ENCODE measurements around the gene FAIM2. TPM values are rescaled to one million over a fixed set of nuclear protein-coding genes. Genes with fewer than 3 reads are reported as not detected.

The FAIM2 gene
- polyA plus RNA-seq, 1 donor from 2014 or later: 5.3 TPM

GRCh38 chr12:49942921-49943624, 39.4 kb upstream of the FAIM2 start:
- Histone ChIP-seq H4K20me1 (ENCODE audit: insufficient read depth) (no peaks in the 10 kb centered on the region), H3K9me3 (ENCODE audit: low read length) (no peaks in the 10 kb centered on the region), H3K4me2 (ENCODE audit: low read length) (no peak overlapping the region), H2AFZ (ENCODE audit: low read depth, low read length) (no peak overlapping the region), H3K27me3 (ENCODE audit: insufficient read depth, low read depth, low read length) (no peaks in the 10 kb centered on the region), H3K27ac (ENCODE audit: low read length) (no peak overlapping the region), H3F3A (ENCODE audit: insufficient read depth, low read length, poor library complexity, severe bottlenecking) (no peaks in the 10 kb centered on the region), H3K9ac (ENCODE audit: low read length) (no peak overlapping the region), H3K4me3 (ENCODE audit: low read length) (no peak overlapping the region), H3K9me2 (ENCODE audit: insufficient read depth, low read length) (no peaks in the 10 kb centered on the region), H3K36me3 (ENCODE audit: insufficient read depth, low read length) (no peaks in the 10 kb centered on the region), H3K79me2 (replicated peaks; ENCODE audit: insufficient read depth, low read length) (no peaks in the 10 kb centered on the region)
- TF ChIP-seq REST (IDR thresholded peaks at IDR 0.05; ENCODE audit: borderline replicate concordance) (no peak), CTCF (IDR thresholded peaks at IDR 0.05; ENCODE audit: poor library complexity, severe bottlenecking) (no peak), SMC3 (conservative IDR thresholded peaks at IDR 0.05; ENCODE audit: poor library complexity) (no peak), POLR2AphosphoS5 (IDR thresholded peaks at IDR 0.05) (no peak)

GRCh38 chr12:49942512-49942893, 38.8 kb upstream of the FAIM2 start:
- Histone ChIP-seq H3F3A (ENCODE audit: insufficient read depth, low read length, poor library complexity, severe bottlenecking) (no peaks in the 10 kb centered on the region), H3K36me3 (ENCODE audit: insufficient read depth, low read length) (no peaks in the 10 kb centered on the region), H3K4me3 (ENCODE audit: low read length) (no peak overlapping the region), H3K79me2 (replicated peaks; ENCODE audit: insufficient read depth, low read length) (no peaks in the 10 kb centered on the region), H3K27me3 (ENCODE audit: insufficient read depth, low read depth, low read length) (no peaks in the 10 kb centered on the region), H3K9me2 (ENCODE audit: insufficient read depth, low read length) (no peaks in the 10 kb centered on the region), H3K27ac (ENCODE audit: low read length) (no peak overlapping the region), H3K9me3 (ENCODE audit: low read length) (no peaks in the 10 kb centered on the region), H2AFZ (ENCODE audit: low read depth, low read length) (no peak overlapping the region), H3K9ac (ENCODE audit: low read length) (no peak overlapping the region), H4K20me1 (ENCODE audit: insufficient read depth) (no peaks in the 10 kb centered on the region), H3K4me2 (ENCODE audit: low read length) (no peak overlapping the region)
- TF ChIP-seq SMC3 (conservative IDR thresholded peaks at IDR 0.05; ENCODE audit: poor library complexity) (no peak), CTCF (IDR thresholded peaks at IDR 0.05; ENCODE audit: poor library complexity, severe bottlenecking) (no peak), POLR2AphosphoS5 (IDR thresholded peaks at IDR 0.05) (no peak), TAF1 (IDR thresholded peaks at IDR 0.05; ENCODE audit: low read depth) (no peak), EP300 (conservative IDR thresholded peaks at IDR 0.05; ENCODE audit: poor library complexity, severe bottlenecking) (no peak), MXI1 (conservative IDR thresholded peaks at IDR 0.05; ENCODE audit: poor library complexity, severe bottlenecking) (no peak), EZH2 (IDR thresholded peaks at IDR 0.05; ENCODE audit: borderline replicate concordance, insufficient read depth, low read length, poor library complexity, severe bottlenecking) (no peak), RAD21 (conservative IDR thresholded peaks at IDR 0.05) (no peak), REST (IDR thresholded peaks at IDR 0.05; ENCODE audit: borderline replicate concordance) (no peak)

Measured in neural cell (in vitro differentiated cells).